ENCODE data around the gene TMED10. TPM values are rescaled to one million over a fixed set of nuclear protein-coding genes. Genes with fewer than 3 reads are reported as not detected.

Gene TMED10
- total and polyA plus RNA-seq, 2 of the 13 experiments (the other 11 are each of a cell fraction or from before 2014, with no cell fraction given): 311 to 377 TPM

DNA sequence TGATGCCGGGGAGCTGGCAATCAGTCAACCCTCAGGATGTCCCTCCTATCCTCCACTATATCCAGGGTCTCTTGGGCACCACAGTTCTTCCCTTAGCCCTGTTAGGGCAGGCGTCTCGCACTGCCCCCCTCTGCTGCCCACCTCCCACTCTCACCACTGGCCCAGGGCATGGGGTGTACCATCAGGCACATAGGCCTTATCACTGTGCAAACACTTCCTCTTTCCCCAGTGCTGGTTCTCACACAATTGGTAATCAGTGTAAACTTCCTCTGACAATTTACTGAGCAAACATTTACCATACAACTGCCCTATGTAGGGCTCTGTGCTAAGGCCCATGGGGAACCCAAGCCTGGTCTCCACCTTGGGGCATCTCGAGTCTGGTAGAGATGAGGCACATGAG lies 20.1 kb upstream of the TMED10 start (continued):
- TF ChIP-seq ISL2 (CRISPR knock-in tag; IDR thresholded peaks at IDR 0.05) (peak; percentile 96), HOXA3 (CRISPR knock-in tag; IDR thresholded peaks at IDR 0.05) (peak; percentile 80), DRAP1 (CRISPR knock-in tag; IDR thresholded peaks at IDR 0.05) (peak; percentile 39; the same call in 1 of the 2 replicates), FOXP1 (IDR thresholded peaks at IDR 0.05) (no peak), FOXP1 (CRISPR knock-in tag; IDR thresholded peaks at IDR 0.05) (peak; percentile 89), ZNF225 (CRISPR knock-in tag; IDR thresholded peaks at IDR 0.05) (peak; percentile 64; the same call in 1 of the 2 replicates), ZNF430 (CRISPR knock-in tag; IDR thresholded peaks at IDR 0.05) (peak; percentile 62; the same call in 1 of the 2 replicates), KAT8 (CRISPR knock-in tag; IDR thresholded peaks at IDR 0.05) (peak; percentile 69; the same call in 1 of the 2 replicates), SOX5 (CRISPR knock-in tag; IDR thresholded peaks at IDR 0.05; ENCODE audit: borderline replicate concordance) (peak; percentile 94), LBX2 (CRISPR knock-in tag; IDR thresholded peaks at IDR 0.05; ENCODE audit: borderline replicate concordance) (no peak), MIXL1 (CRISPR knock-in tag; IDR thresholded peaks at IDR 0.05) (peak; percentile 99), ZNF234 (CRISPR knock-in tag; conservative IDR thresholded peaks at IDR 0.05) (no peak), TCF7L2 (IDR thresholded peaks at IDR 0.05; ENCODE audit: low read depth, low read length) (no peak), ZBTB38 (CRISPR knock-in tag; IDR thresholded peaks at IDR 0.05) (no peak), RXRA (CRISPR knock-in tag; IDR thresholded peaks at IDR 0.05) (peak; percentile 75; the same call in 1 of the 2 replicates), RBM22 (optimal IDR thresholded peaks at IDR 0.05; ENCODE audit: low read length) (no peak), FOXM1 (CRISPR knock-in tag; IDR thresholded peaks at IDR 0.05) (no peak), ZNF329 (CRISPR knock-in tag; IDR thresholded peaks at IDR 0.05; ENCODE audit: low read depth) (no peak), PHF5A (CRISPR knock-in tag; IDR thresholded peaks at IDR 0.05; ENCODE audit: low read depth, unreplicated experiment) (peak; percentile 53)
- TF ChIP-seq, protein P1, sequence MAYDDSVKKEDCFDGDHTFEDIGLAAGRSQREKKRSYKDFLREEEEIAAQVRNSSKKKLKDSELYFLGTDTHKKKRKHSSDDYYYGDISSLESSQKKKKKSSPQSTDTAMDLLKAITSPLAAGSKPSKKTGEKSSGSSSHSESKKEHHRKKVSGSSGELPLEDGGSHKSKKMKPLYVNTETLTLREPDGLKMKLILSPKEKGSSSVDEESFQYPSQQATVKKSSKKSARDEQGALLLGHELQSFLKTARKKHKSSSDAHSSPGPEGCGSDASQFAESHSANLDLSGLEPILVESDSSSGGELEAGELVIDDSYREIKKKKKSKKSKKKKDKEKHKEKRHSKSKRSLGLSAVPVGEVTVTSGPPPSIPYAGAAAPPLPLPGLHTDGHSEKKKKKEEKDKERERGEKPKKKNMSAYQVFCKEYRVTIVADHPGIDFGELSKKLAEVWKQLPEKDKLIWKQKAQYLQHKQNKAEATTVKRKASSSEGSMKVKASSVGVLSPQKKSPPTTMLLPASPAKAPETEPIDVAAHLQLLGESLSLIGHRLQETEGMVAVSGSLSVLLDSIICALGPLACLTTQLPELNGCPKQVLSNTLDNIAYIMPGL (CRISPR knock-in tag; IDR thresholded peaks at IDR 0.05; ENCODE audit: borderline replicate concordance in 1 of 2, low read depth in 1 of 2): peak in 1 of 2 experiments; percentile 68; a peak in 1 of 4 replicates
- TF ChIP-seq, protein P2, sequence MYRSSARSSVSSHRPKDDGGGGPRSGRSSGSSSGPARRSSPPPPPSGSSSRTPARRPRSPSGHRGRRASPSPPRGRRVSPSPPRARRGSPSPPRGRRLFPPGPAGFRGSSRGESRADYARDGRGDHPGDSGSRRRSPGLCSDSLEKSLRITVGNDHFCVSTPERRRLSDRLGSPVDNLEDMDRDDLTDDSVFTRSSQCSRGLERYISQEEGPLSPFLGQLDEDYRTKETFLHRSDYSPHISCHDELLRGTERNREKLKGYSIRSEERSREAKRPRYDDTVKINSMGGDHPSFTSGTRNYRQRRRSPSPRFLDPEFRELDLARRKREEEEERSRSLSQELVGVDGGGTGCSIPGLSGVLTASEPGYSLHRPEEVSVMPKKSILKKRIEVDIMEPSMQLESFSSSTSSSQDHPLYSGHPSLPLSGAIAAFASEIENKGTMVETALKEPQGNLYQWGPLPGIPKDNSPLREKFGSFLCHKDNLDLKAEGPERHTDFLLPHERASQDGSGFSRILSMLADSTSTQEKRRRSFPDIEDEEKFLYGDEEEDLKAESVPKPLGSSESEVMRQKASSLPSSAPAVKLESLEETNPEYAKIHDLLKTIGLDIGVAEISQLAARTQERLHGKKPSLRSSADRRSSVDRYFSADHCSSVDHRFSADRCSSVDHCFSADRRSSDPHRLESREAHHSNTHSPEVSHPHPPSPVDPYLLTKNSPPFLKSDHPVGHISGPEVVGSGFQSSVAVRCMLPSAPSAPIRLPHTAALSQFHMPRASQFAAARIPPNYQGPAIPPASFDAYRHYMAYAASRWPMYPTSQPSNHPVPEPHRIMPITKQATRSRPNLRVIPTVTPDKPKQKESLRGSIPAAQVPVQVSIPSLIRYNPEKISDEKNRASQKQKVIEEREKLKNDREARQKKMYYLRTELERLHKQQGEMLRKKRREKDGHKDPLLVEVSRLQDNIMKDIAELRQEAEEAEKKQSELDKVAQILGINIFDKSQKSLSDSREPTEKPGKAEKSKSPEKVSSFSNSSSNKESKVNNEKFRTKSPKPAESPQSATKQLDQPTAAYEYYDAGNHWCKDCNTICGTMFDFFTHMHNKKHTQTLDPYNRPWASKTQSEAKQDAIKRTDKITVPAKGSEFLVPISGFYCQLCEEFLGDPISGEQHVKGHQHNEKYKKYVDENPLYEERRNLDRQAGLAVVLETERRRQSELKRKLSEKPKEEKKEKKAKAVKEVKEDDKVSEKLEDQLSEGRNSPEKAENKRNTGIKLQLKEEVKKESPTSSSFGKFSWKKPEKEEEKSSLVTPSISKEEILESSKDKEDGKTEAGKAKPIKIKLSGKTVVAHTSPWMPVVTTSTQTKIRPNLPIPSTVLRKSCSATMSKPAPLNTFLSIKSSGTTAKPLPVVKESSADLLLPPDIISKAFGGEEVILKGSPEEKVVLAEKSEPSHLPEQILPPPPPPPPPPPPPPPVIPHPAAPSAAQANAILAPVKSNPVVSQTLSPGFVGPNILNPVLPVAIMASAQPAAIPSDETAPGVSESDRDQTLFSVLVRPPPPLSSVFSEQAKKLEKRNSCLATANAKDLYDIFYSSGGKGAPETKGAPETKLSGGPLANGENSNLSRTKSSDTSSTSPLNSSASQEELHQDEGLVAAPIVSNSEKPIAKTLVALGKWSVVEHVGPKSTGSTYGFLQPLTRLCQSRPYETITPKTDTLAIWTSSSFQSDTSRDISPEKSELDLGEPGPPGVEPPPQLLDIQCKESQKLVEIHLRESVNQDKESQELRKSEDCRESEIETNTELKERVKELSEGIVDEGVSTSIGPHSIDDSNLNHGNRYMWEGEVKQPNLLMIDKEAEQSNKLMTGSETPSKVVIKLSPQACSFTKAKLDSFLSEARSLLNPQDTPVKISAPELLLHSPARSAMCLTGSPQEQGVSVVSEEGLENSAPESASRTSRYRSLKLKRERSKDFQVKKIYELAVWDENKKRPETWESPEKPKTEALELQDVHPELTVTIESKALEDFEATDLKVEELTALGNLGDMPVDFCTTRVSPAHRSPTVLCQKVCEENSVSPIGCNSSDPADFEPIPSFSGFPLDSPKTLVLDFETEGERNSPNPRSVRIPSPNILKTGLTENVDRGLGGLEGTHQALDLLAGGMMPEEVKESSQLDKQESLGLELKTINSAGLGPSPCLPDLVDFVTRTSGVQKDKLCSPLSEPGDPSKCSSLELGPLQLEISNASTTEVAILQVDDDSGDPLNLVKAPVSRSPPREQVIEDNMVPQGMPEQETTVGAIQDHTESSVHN (CRISPR knock-in tag; IDR thresholded peaks at IDR 0.05): no peak
